ENCODE measurements around the gene PMPCA. TPM values are rescaled to one million over a fixed set of nuclear protein-coding genes. Genes with fewer than 3 reads are reported as not detected.

The PMPCA gene
- total RNA-seq, 1 experiment from 2014 or later = 103 TPM

- no peak for TF ChIP-seq RELA (CRISPR knock-in tag; IDR thresholded peaks at IDR 0.05; ENCODE audit: borderline replicate concordance)
- TF ChIP-seq ATF2 (CRISPR knock-in tag; IDR thresholded peaks at IDR 0.05; ENCODE audit: borderline replicate concordance, low read depth) = no peak
- TF ChIP-seq, protein P1, sequence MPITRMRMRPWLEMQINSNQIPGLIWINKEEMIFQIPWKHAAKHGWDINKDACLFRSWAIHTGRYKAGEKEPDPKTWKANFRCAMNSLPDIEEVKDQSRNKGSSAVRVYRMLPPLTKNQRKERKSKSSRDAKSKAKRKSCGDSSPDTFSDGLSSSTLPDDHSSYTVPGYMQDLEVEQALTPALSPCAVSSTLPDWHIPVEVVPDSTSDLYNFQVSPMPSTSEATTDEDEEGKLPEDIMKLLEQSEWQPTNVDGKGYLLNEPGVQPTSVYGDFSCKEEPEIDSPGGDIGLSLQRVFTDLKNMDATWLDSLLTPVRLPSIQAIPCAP (CRISPR knock-in tag; IDR thresholded peaks at IDR 0.05) = no peak
- TF ChIP-seq KAT7 (CRISPR knock-in tag; IDR thresholded peaks at IDR 0.05; ENCODE audit: borderline replicate concordance) = no peak
Measured at GRCh38 chr9:136395345-136396218, 14.9 kb upstream of the PMPCA start (continued).

- no peak for TF ChIP-seq ARID4B (CRISPR knock-in tag; IDR thresholded peaks at IDR 0.05; ENCODE audit: borderline replicate concordance)
- Mint-ChIP-seq H3K4me1 (peaks cover 9% of the 10 kb centered on the region), H3K9me3 (no peaks in the 10 kb centered on the region), H3K27me3 (ENCODE audit: low read depth) (no peaks in the 10 kb centered on the region), H3K4me3 (no peak overlapping the region), H3K27ac (no peak overlapping the region), H3K36me3 (peaks cover 36% of the 10 kb centered on the region)
- ChIA-PET CTCF (interaction anchor here (2.0 kb wide), 1 partner anchor 57 kb away, joined by 5 read pairs; no protein-coding TSS in a partner anchor), POLR2A (no interaction called here)
- DNase-seq (ENCODE audit: low spot score) = no peak
- ATAC-seq = no peak
Measured at GRCh38 chr9:136396219-136396515, 14.3 kb upstream of the PMPCA start.

DNA sequence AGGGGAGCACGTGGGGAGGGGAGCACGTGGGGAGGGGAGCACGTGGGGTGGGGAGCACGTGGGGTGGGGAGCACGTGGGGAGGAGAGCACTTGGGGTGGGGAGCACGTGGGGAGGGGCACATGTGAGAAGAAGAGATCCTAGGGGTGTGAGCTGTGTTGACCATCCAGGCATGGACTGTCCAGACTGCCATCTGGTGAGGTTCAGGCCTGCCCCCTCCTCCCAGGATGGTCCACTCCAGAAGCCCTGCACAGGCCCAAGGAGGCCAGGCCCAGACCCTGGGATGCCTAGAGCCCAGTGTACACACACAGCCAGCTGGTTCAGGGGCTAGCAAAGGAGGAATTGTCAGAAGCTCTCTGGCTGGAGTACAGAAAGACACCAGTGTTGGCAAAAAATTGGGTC lies 12.8 kb upstream of the PMPCA start:
- ChIA-PET CTCF (interaction anchor here (2.0 kb wide), 1 partner anchor 58 kb away, joined by 5 read pairs; no protein-coding TSS in a partner anchor), POLR2A (no interaction called here)
- TF ChIP-seq JAZF1 (CRISPR knock-in tag; IDR thresholded peaks at IDR 0.05) = no peak
- no peak for TF ChIP-seq CREB1 (CRISPR knock-in tag; IDR thresholded peaks at IDR 0.05)
- TF ChIP-seq, protein P2, sequence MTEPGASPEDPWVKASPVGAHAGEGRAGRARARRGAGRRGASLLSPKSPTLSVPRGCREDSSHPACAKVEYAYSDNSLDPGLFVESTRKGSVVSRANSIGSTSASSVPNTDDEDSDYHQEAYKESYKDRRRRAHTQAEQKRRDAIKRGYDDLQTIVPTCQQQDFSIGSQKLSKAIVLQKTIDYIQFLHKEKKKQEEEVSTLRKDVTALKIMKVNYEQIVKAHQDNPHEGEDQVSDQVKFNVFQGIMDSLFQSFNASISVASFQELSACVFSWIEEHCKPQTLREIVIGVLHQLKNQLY (CRISPR knock-in tag; IDR thresholded peaks at IDR 0.05) = no peak
- no peak for TF ChIP-seq NFATC4 (CRISPR knock-in tag; IDR thresholded peaks at IDR 0.05)
- TF ChIP-seq ZNF416 (CRISPR knock-in tag; IDR thresholded peaks at IDR 0.05) = no peak
- no peak for TF ChIP-seq TP53 (CRISPR knock-in tag; IDR thresholded peaks at IDR 0.05)
- TF ChIP-seq RORB (CRISPR knock-in tag; IDR thresholded peaks at IDR 0.05) = no peak
- no peak for TF ChIP-seq AR (CRISPR knock-in tag; IDR thresholded peaks at IDR 0.05)
- no peak for TF ChIP-seq IRF2 (CRISPR knock-in tag; IDR thresholded peaks at IDR 0.05; ENCODE audit: borderline replicate concordance, low read depth)
- TF ChIP-seq CREM (CRISPR knock-in tag; IDR thresholded peaks at IDR 0.05) = no peak
- TF ChIP-seq, protein P3, sequence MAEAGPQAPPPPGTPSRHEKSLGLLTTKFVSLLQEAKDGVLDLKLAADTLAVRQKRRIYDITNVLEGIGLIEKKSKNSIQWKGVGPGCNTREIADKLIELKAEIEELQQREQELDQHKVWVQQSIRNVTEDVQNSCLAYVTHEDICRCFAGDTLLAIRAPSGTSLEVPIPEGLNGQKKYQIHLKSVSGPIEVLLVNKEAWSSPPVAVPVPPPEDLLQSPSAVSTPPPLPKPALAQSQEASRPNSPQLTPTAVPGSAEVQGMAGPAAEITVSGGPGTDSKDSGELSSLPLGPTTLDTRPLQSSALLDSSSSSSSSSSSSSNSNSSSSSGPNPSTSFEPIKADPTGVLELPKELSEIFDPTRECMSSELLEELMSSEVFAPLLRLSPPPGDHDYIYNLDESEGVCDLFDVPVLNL (CRISPR knock-in tag; IDR thresholded peaks at IDR 0.05; ENCODE audit: borderline replicate concordance, low read depth) = no peak
- TF ChIP-seq JUN (CRISPR knock-in tag; IDR thresholded peaks at IDR 0.05) = no peak
- TF ChIP-seq TEAD1 (CRISPR knock-in tag; IDR thresholded peaks at IDR 0.05) = no peak
- Mint-ChIP-seq H3K27me3 (ENCODE audit: low read depth) (no peaks in the 10 kb centered on the region), H3K4me3 (no peak overlapping the region), H3K27ac (no peak overlapping the region), H3K36me3 (peaks cover 35% of the 10 kb centered on the region), H3K4me1 (peaks cover 9% of the 10 kb centered on the region), H3K9me3 (no peaks in the 10 kb centered on the region)
- DNase-seq (ENCODE audit: low spot score) (no peak), ATAC-seq (no peak)
